Measurements from ENCODE around the gene AATK.

DNA sequence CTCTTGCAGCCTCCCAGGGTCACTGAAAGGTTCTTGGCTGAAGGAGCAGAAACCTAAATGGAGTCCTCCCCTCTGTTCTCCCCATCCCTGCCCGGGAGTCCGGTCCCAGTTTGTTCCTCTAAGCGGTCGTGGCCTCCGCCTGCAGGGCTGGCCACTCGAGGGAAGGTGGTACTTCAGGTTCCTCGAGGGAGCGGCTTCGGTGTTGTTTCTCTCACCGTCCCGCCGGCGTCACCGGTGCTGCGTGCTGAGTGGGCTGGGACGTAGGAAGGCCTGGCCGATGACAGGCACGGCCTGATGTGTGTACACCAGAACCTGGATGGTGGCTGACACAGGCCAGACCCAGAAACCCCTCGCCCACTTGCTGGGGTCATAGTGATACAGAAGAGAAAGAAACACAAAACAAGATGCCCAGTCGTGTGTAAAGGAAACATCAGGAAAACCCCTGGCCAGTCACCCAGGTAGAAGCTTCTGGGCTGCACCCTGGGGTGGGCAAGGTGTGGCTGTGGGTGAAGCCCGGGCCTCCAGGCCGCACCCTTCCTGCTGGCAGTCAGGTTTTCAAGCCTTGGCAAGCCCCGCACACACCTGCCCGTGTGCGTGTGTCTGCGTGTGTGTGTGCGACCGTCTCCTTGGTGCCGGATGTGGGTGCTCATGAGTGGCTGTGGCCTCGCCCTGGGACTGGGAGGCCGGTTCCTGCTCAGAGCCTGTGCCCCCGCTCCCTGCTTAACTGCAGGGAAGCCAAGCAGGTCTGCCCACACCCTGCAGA, 79.1 kb downstream of the AATK start:
- no peak for TF ChIP-seq CTCF (IDR thresholded peaks at IDR 0.05 in 8 of 11, conservative IDR thresholded peaks at IDR 0.05 in 3 of 11)
- no peak for TF ChIP-seq POLR2A (IDR thresholded peaks at IDR 0.05)
